ENCODE results near the gene PTER. TPM values are rescaled to one million over a fixed set of nuclear protein-coding genes. Genes with fewer than 3 reads are reported as not detected.

PTER gene
- 0.03 TPM in 1 of 2 replicates, not detected in the other for total RNA-seq (2014; rRNA removed; shearing (Covaris generic))

GRCh38 chr10:16436758-16437539 is at the start of gene PTER:
Gene PTER, plus strand, starts transcription at chr10:16437010. Its CDS starts 47,375 bp downstream, at chr10:16484385.
- in situ Hi-C loops (cut with HindIII; ENCODE audit: low sequenced_read_pairs), result no loop called here
- DNase-seq (ENCODE audit: low spot score), result peak; percentile 84

GRCh38 chr10:16392531-16393069 is 44.2 kb upstream of the PTER start:
- in situ Hi-C loops (cut with HindIII; ENCODE audit: low sequenced_read_pairs), result no loop called here
- no peak for DNase-seq (ENCODE audit: low spot score)

GRCh38 chr10:16393271-16393858 is 43.4 kb upstream of the PTER start:
- in situ Hi-C loops (cut with HindIII; ENCODE audit: low sequenced_read_pairs), result no loop called here

GRCh38 chr10:16401416-16401815 is 35.4 kb upstream of the PTER start:
- no peak for DNase-seq (ENCODE audit: low spot score)
- in situ Hi-C loops (cut with HindIII; ENCODE audit: low sequenced_read_pairs), result no loop called here

More at GRCh38 chr10:16393271-16393858, 43.4 kb upstream of the PTER start:
- DNase-seq (ENCODE audit: low spot score), result no peak

- in situ Hi-C loops (cut with HindIII; ENCODE audit: low sequenced_read_pairs), result no loop called here
- DNase-seq (ENCODE audit: low spot score), result no peak
Observed at GRCh38 chr10:16408379-16408778, 28.4 kb upstream of the PTER start.

- in situ Hi-C loops (cut with HindIII; ENCODE audit: low sequenced_read_pairs), result no loop called here
- DNase-seq (ENCODE audit: low spot score), result no peak
Observed at GRCh38 chr10:16417341-16417740, 19.5 kb upstream of the PTER start.

GRCh38 chr10:16423599-16423998 is 13.2 kb upstream of the PTER start:
- DNase-seq (ENCODE audit: low spot score), result no peak
- in situ Hi-C loops (cut with HindIII; ENCODE audit: low sequenced_read_pairs), result no loop called here

GRCh38 chr10:16425449-16425848 is 11.4 kb upstream of the PTER start:
- in situ Hi-C loops (cut with HindIII; ENCODE audit: low sequenced_read_pairs), result no loop called here
- DNase-seq (ENCODE audit: low spot score), result no peak

- DNase-seq (ENCODE audit: low spot score), result no peak
- in situ Hi-C loops (cut with HindIII; ENCODE audit: low sequenced_read_pairs), result no loop called here
Observed at GRCh38 chr10:16429539-16429938, 7.3 kb upstream of the PTER start.

- in situ Hi-C loops (cut with HindIII; ENCODE audit: low sequenced_read_pairs), result no loop called here
Observed at GRCh38 chr10:16436367-16436757, 448 bp upstream of the PTER start.

GRCh38 chr10:16437540-16437894 is 707 bp downstream of the PTER start:
- in situ Hi-C loops (cut with HindIII; ENCODE audit: low sequenced_read_pairs), result no loop called here
- DNase-seq (ENCODE audit: low spot score), result no peak

More at GRCh38 chr10:16436367-16436757, 448 bp upstream of the PTER start:
- DNase-seq (ENCODE audit: low spot score), result no peak

- DNase-seq (ENCODE audit: low spot score), result no peak
- in situ Hi-C loops (cut with HindIII; ENCODE audit: low sequenced_read_pairs), result no loop called here
Observed at GRCh38 chr10:16439295-16439694, 2.5 kb downstream of the PTER start.

- DNase-seq (ENCODE audit: low spot score), result peak; percentile 30
- in situ Hi-C loops (cut with HindIII; ENCODE audit: low sequenced_read_pairs), result no loop called here
Observed at GRCh38 chr10:16440396-16441133, 3.8 kb downstream of the PTER start.

- peak; percentile 16 for DNase-seq (ENCODE audit: low spot score)
- in situ Hi-C loops (cut with HindIII; ENCODE audit: low sequenced_read_pairs), result no loop called here
Observed at GRCh38 chr10:16441173-16441840, 4.5 kb downstream of the PTER start.

- no peak for DNase-seq (ENCODE audit: low spot score)
- in situ Hi-C loops (cut with HindIII; ENCODE audit: low sequenced_read_pairs), result no loop called here
Observed at GRCh38 chr10:16442914-16443313, 6.1 kb downstream of the PTER start.

GRCh38 chr10:16445770-16446469 is 9.1 kb downstream of the PTER start:
- in situ Hi-C loops (cut with HindIII; ENCODE audit: low sequenced_read_pairs), result no loop called here

GRCh38 chr10:16449454-16449853 is 12.6 kb downstream of the PTER start:
- in situ Hi-C loops (cut with HindIII; ENCODE audit: low sequenced_read_pairs), result no loop called here
- DNase-seq (ENCODE audit: low spot score), result no peak

More at GRCh38 chr10:16445770-16446469, 9.1 kb downstream of the PTER start:
- DNase-seq (ENCODE audit: low spot score), result no peak

- no peak for DNase-seq (ENCODE audit: low spot score)
- in situ Hi-C loops (cut with HindIII; ENCODE audit: low sequenced_read_pairs), result no loop called here
Observed at GRCh38 chr10:16458166-16458955, 21.6 kb downstream of the PTER start.

Measured in G401 (cell line).